HCT116 (cell line): ENCODE results near the gene ZNF492. TPM values are rescaled to one million over a fixed set of nuclear protein-coding genes. Genes with fewer than 3 reads are reported as not detected.

ENCODE experiments used
- ATAC-seq: fragments of 200-7000 bp; cut with Tn5 transposase; 2 replicates; pipeline ENCODE4 v1.9.1; 2020; ENCODE audit warnings: mild to moderate bottlenecking, moderate library complexity
- BruUV-seq: library from RNA; stranded (reverse); fragments of 400-500 nt; replicated peaks from 2 replicates; lab custom pipeline; 2021; lab: Mats Ljungman, UMichigan
- CTCF ChIA-PET: fragments of 300-600 bp; sonication (Branson Sonifier 250); formaldehyde crosslinking; loops from one replicate; lab custom pipeline; 2021; ENCODE audit warnings: antibody characterized with exemption; lab: Charles Lee
- POLR2A ChIA-PET: fragments of 300-600, 350-600 bp; sonication (Branson Sonifier 250); formaldehyde crosslinking; loops from one replicate; lab custom pipeline; 2021; ENCODE audit warnings: antibody characterized with exemption; lab: Charles Lee
- RAD21 ChIA-PET, 2 experiments: fragments of 300-600 bp; sonication (Branson Sonifier 250); formaldehyde crosslinking; loops; one replicate each; lab custom pipeline; 2023; ENCODE audit warnings: low total read pairs in 2 of 2; ENCODE audit not compliant: uncharacterized antibody in 2 of 2, unreplicated experiment in 2 of 2, low non-redundant PET in 1 of 2; lab: Charles Lee
- DNase-seq: peaks from one replicate; pipeline ENCODE4 v3.0.0-alpha.2; 2010; ENCODE audit warnings: low read depth, low spot score
- H2AFZ ChIP-seq: fragments of 200-600 bp; shearing (Covaris generic), sonication (generic); 2 replicates; pipeline ENCODE4 v1.6.1; 2017; ENCODE audit warnings: low read depth, mixed run types, mixed read lengths, antibody characterized with exemption, low read length; ENCODE audit not compliant: poor library complexity, severe bottlenecking
- H3K27ac ChIP-seq: 2 replicates; pipeline ENCODE4 v1.5.1; 2012; ENCODE audit warnings: low read depth, low read length
- H3K27me3 ChIP-seq: fragments of 200-600 bp; sonication (generic); 2 replicates; pipeline ENCODE4 v1.6.1; 2016; ENCODE audit warnings: mixed run types, low read length, mixed read lengths; ENCODE audit not compliant: insufficient read depth
- H3K36me3 ChIP-seq, 2 experiments: fragments of 200-500 bp in 1 of 2; fragments of 200-600 bp in 1 of 2; sonication (Bioruptor generic) in 1 of 2; sonication (generic) in 1 of 2; 2 replicates each; pipeline versions ENCODE4 v1.5.1 to v1.6.1; 2014 to 2016; ENCODE audit warnings: low read length in 2 of 2, inconsistent platforms in 1 of 2, mixed read lengths in 1 of 2, mixed run types in 1 of 2; ENCODE audit not compliant: insufficient read depth in 2 of 2, control insufficient read depth in 1 of 2
- H3K4me1 ChIP-seq, 2 experiments: fragments of 200-600 bp in 1 of 2; sonication (generic) in 1 of 2; 2 replicates each; pipeline versions ENCODE4 v1.5.1 to v1.6.1; 2012 to 2017; ENCODE audit warnings: low read length in 2 of 2, inconsistent platforms in 1 of 2, mild to moderate bottlenecking in 1 of 2, mixed read lengths in 1 of 2, mixed run types in 1 of 2, moderate library complexity in 1 of 2; ENCODE audit not compliant: insufficient read depth in 2 of 2, control insufficient read depth in 1 of 2
- H3K4me2 ChIP-seq: fragments of 200-600 bp; sonication (generic); 2 replicates; pipeline ENCODE4 v1.6.1; 2017; ENCODE audit warnings: mixed run types, low read length, mixed read lengths
- H3K4me3 ChIP-seq, 2 experiments: fragments of 200-600 bp in 1 of 2; sonication (generic) in 1 of 2; replicated peaks in 1 of 2; 2 replicates each; pipeline ENCODE4 v1.5.1; 2011 to 2016; ENCODE audit warnings: low read length in 2 of 2, control low read depth in 1 of 2, low read depth in 1 of 2, mild to moderate bottlenecking in 1 of 2, mixed read lengths in 1 of 2, mixed run types in 1 of 2
- H3K79me2 ChIP-seq: fragments of 200-600 bp; sonication (generic); 2 replicates; pipeline ENCODE4 v1.6.1; 2017; ENCODE audit warnings: mild to moderate bottlenecking, mixed run types, low read length, moderate library complexity, mixed read lengths; ENCODE audit not compliant: insufficient read depth
- H3K9ac ChIP-seq: fragments of 200-600 bp; sonication (generic); 2 replicates; pipeline ENCODE4 v1.6.1; 2016; ENCODE audit warnings: low read length, mixed read lengths
- H3K9me2 ChIP-seq: fragments of 200-600 bp; sonication (generic), shearing (Covaris generic); 2 replicates; pipeline ENCODE4 v1.6.1; 2017; ENCODE audit warnings: mixed run types, mild to moderate bottlenecking, moderate library complexity; ENCODE audit not compliant: insufficient read depth
- H3K9me3 ChIP-seq, 2 experiments: fragments of 200-500 bp in 1 of 2; fragments of 200-600 bp in 1 of 2; sonication (Bioruptor generic) in 1 of 2; sonication (generic) in 1 of 2; 2 replicates each; pipeline ENCODE4 v1.6.1; 2014 to 2017; ENCODE audit warnings: low read length in 2 of 2, mixed read lengths in 2 of 2, inconsistent platforms in 1 of 2, low read depth in 1 of 2, mild to moderate bottlenecking in 1 of 2, mixed run types in 1 of 2, moderate library complexity in 1 of 2; ENCODE audit not compliant: control insufficient read depth in 1 of 2, insufficient read depth in 1 of 2
- H4K20me1 ChIP-seq: fragments of 200-600 bp; sonication (generic), shearing (Covaris generic); 2 replicates; pipeline ENCODE4 v1.6.1; 2017; ENCODE audit warnings: mixed run types, mild to moderate bottlenecking, moderate library complexity; ENCODE audit not compliant: insufficient read depth
- CBX3 ChIP-seq: IDR thresholded peaks from 2 replicates; pipeline ENCODE4 v1.6.1; 2012; ENCODE audit warnings: low read depth
- CEBPB ChIP-seq: IDR thresholded peaks from 2 replicates; pipeline ENCODE4 v1.6.1; 2012; ENCODE audit warnings: low read depth
- EGR1 ChIP-seq: IDR thresholded peaks from 2 replicates; pipeline ENCODE4 v1.6.1; 2012; ENCODE audit warnings: low read depth
- EZH2phosphoT487 ChIP-seq: fragments of 200-600 bp; IDR thresholded peaks from 2 replicates; pipeline ENCODE4 v1.6.1; 2018; ENCODE audit warnings: antibody characterized with exemption, borderline replicate concordance
- MAX ChIP-seq: IDR thresholded peaks from 2 replicates; pipeline ENCODE4 v1.6.1; 2012
- POLR2AphosphoS5 ChIP-seq: IDR thresholded peaks from 2 replicates; pipeline ENCODE4 v1.6.1; 2011; ENCODE audit warnings: mild to moderate bottlenecking, low read depth, low read length, moderate library complexity
- RAD21 ChIP-seq: IDR thresholded peaks from 2 replicates; pipeline ENCODE4 v1.6.1; 2012; ENCODE audit warnings: low read depth, mild to moderate bottlenecking
- SIN3A ChIP-seq: IDR thresholded peaks from 2 replicates; pipeline ENCODE4 v1.6.1; 2012; ENCODE audit warnings: low read depth
- SP1 ChIP-seq: IDR thresholded peaks from 2 replicates; pipeline ENCODE4 v1.6.1; 2012; ENCODE audit warnings: low read depth
- SRF ChIP-seq: IDR thresholded peaks from 2 replicates; pipeline ENCODE4 v1.6.1; 2012; ENCODE audit warnings: low read depth
- TCF7L2 ChIP-seq: IDR thresholded peaks from 2 replicates; pipeline ENCODE4 v1.7.0; 2011; ENCODE audit warnings: borderline replicate concordance, inconsistent platforms; ENCODE audit not compliant: insufficient read depth, insufficient read length; ENCODE audit errors: extremely low read depth
- YY1 ChIP-seq: IDR thresholded peaks from 2 replicates; pipeline ENCODE4 v1.6.1; 2011; ENCODE audit warnings: low read length, low read depth, moderate library complexity, mild to moderate bottlenecking; ENCODE audit not compliant: insufficient replicate concordance; ENCODE audit errors: extremely low read depth
- ZNF274 ChIP-seq: fragments of 200-500 bp; sonication (Bioruptor generic); IDR thresholded peaks from 2 replicates; pipeline ENCODE4 v1.6.1; 2014; ENCODE audit warnings: mild to moderate bottlenecking, low read depth, low read length, inconsistent platforms
- intact Hi-C: fragments of 100-400 bp; cut with micrococcal nuclease; formaldehyde crosslinking; loops from 2 replicates; pipeline ENCODE4 v1.10.0; 2022
- total RNA-seq: library from RNA; stranded (reverse); gene quantifications from one replicate; pipeline ENCODE4 v1.2.1, GENCODE V29; 2021; ENCODE audit not compliant: unreplicated experiment

ZNF492 gene
- total RNA-seq, 1 experiment from 2014 or later, result not detected

DNA sequence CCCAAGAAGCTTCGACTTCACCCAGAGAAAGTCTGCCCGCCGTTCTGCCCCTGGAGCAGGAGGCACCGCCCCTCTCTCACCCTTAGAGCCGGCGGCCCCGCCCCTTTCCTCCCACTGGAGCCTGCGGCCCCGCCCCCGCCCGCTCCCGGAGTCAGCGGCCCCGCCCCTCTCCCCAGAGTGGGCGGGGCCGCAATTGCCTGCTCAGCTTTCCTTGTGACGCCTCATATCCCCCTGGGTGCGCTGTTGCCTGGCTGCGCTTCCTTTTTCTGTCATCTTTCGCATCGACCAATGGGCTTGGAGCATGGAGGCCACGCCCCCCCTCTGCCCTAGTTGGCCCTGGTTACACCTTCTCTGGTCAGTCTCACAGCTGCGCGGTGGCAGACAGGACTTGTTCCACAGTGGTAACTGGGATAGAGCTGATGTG, 38.2 kb upstream of the ZNF492 start:
- TF ChIP-seq SP1 (no peak), RAD21 (no peak), CBX3 (no peak), EZH2phosphoT487 (no peak), MAX (no peak), SIN3A (no peak), YY1 (no peak), CEBPB (no peak), TCF7L2 (no peak), SRF (no peak), ZNF274 (no peak), POLR2AphosphoS5 (no peak), EGR1 (no peak)
- TF ChIP-seq, all 23 proteins: peak for 0
- POLR2A ChIA-PET, result no interaction called here
- no TSS peak for BruUV-seq

More for the DNA sequence above, 38.2 kb upstream of the ZNF492 start:
- Histone ChIP-seq H3K4me2 (no peak overlapping the region), H3K9me3 (peaks cover 7 to 19% of the 10 kb centered on the region in 2 experiments; a peak in 2 of 4 replicates), H3K27me3 (no peaks in the 10 kb centered on the region), H3K4me3 (no peak overlapping the region), H3K9me2 (no peaks in the 10 kb centered on the region), H3K9ac (no peak overlapping the region), H3K36me3 (no peaks in the 10 kb centered on the region), H3K27ac (no peak overlapping the region), H3K4me1 (no peaks in the 10 kb centered on the region), H3K79me2 (no peaks in the 10 kb centered on the region), H2AFZ (no peak overlapping the region), H4K20me1 (no peaks in the 10 kb centered on the region)
- intact Hi-C loops, result no loop called here
- CTCF ChIA-PET, result no interaction called here
- RAD21 ChIA-PET, result no interaction called here
- DNase-seq (no peak), ATAC-seq (no peak)
